GM12891 (cell line): Measurements from ENCODE around the gene BANK1.

Experiments
- DNase-seq: peaks from one replicate; pipeline ENCODE4 v3.0.0; 2011; ENCODE audit warnings: low spot score; ENCODE audit not compliant: insufficient read length
- FAIRE-seq: peaks from 2 replicates; lab custom pipeline; 2011; peaks lifted over from hg19 to GRCh38; lab: Jason Lieb, UNC
- PAX5 ChIP-seq: IDR thresholded peaks from 2 replicates; pipeline ENCODE4 v1.6.1; 2011; ENCODE audit warnings: low read length, moderate library complexity, mild to moderate bottlenecking; ENCODE audit not compliant: insufficient read depth, severe bottlenecking
- POLR2A ChIP-seq: IDR thresholded peaks from 2 replicates; pipeline ENCODE4 v1.6.1; 2011; ENCODE audit warnings: low read depth, low read length, control low read depth
- POLR2AphosphoS5 ChIP-seq: IDR thresholded peaks from 2 replicates; pipeline ENCODE4 v1.6.1; 2011; ENCODE audit warnings: low read depth, low read length, control low read depth
- POU2F2 ChIP-seq: IDR thresholded peaks from 2 replicates; pipeline ENCODE4 v1.6.1; 2011; ENCODE audit warnings: low read depth, mild to moderate bottlenecking, control low read depth, low read length, moderate library complexity
- SPI1 ChIP-seq: IDR thresholded peaks from 2 replicates; pipeline ENCODE4 v1.6.1; 2011; ENCODE audit warnings: low read depth, low read length, control low read depth
- TAF1 ChIP-seq: IDR thresholded peaks from 2 replicates; pipeline ENCODE4 v1.6.1; 2011; ENCODE audit warnings: low read depth, low read length, control low read depth

BANK1 gene

DNA sequence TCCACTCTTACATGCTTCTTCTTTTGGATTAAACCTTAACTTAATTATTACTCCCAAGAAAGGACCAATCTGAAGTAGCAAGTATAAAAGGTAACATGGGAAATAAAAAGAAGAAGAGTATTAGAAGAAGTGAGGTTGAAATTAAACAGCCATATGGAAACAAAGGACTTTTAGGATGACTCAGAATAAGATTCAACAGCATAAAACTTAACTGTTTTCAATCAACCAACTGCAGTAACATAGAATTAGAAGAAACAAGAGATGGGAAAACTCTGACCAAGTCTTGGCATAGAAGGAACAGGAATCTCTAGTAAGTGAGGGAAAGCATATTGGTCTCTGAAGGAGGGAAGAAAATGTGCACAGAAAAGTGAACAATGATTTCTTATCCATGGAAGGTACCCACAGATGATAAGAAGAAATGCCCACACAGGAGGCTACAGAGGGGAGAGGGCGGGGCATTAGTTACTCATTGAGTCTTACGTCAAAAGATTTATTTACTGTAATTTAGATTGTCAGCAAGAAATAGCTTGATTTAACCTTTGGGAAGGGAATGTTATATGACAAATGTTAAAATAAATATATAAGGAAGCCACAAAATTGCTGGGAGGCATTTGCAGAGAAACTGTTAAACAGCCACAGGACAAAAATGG is 177.3 kb downstream of the BANK1 start:
- TF ChIP-seq SPI1 (no peak), POU2F2 (no peak)
- FAIRE-seq (no peak), DNase-seq (no peak)

- DNase-seq (no peak), FAIRE-seq (no peak)
These were observed 177.8 kb downstream of the BANK1 start for GRCh38 chr4:101968364-101968763.

GRCh38 chr4:101969965-101970364 is 179.4 kb downstream of the BANK1 start:
- FAIRE-seq = no peak
- DNase-seq = no peak
- TF ChIP-seq TAF1 (no peak), SPI1 (no peak), POLR2A (no peak), POLR2AphosphoS5 (no peak), POU2F2 (no peak), PAX5 (no peak)

More at GRCh38 chr4:101968364-101968763, 177.8 kb downstream of the BANK1 start:
- TF ChIP-seq POLR2AphosphoS5 = no peak
- no peak for TF ChIP-seq SPI1
- no peak for TF ChIP-seq TAF1
- no peak for TF ChIP-seq PAX5
- no peak for TF ChIP-seq POU2F2
- no peak for TF ChIP-seq POLR2A

GRCh38 chr4:101970547-101971155 is 180.1 kb downstream of the BANK1 start:
- DNase-seq (no peak), FAIRE-seq (no peak)
- TF ChIP-seq PAX5 (no peak), POLR2A (no peak), POLR2AphosphoS5 (no peak), TAF1 (no peak), POU2F2 (no peak), SPI1 (no peak)

GRCh38 chr4:101972791-101973190 is 182.3 kb downstream of the BANK1 start:
- no peak for DNase-seq
- no peak for FAIRE-seq
- TF ChIP-seq POU2F2 (no peak), POLR2A (no peak), POLR2AphosphoS5 (no peak), TAF1 (no peak), PAX5 (no peak), SPI1 (no peak)

GRCh38 chr4:101973361-101973760 is 182.8 kb downstream of the BANK1 start:
- FAIRE-seq (no peak), DNase-seq (no peak)
- TF ChIP-seq POLR2A (no peak), POU2F2 (no peak), PAX5 (no peak), SPI1 (no peak), TAF1 (no peak), POLR2AphosphoS5 (no peak)

GRCh38 chr4:101977076-101977475 is 186.5 kb downstream of the BANK1 start:
- FAIRE-seq = no peak
- no peak for DNase-seq
- no peak for TF ChIP-seq POU2F2
- no peak for TF ChIP-seq SPI1
- TF ChIP-seq POLR2A = no peak
- TF ChIP-seq POLR2AphosphoS5 = no peak
- TF ChIP-seq PAX5 = no peak

- DNase-seq (no peak), FAIRE-seq (peak; percentile 9)
- TF ChIP-seq SPI1 (peak; percentile 60), POLR2A (no peak)
These were observed 191.2 kb downstream of the BANK1 start for GRCh38 chr4:101981756-101982155.

DNA sequence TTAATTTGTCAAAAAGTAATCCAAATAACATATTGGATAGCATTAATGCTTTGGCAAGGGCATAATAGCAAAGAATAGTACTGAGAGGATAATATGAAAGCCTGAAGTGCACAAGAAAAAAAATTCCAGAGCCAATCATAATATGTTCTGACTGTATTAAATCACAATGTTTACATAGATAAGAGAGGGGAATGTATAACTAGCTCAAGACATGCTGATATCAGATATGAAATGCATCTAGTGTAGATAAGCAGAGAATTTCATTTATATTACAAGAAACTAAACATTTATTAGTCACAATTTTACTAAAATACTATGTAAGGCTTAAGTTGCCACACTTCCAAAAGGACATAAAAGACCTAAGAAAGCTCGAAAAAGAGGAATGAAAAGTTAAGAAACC is 193.3 kb downstream of the BANK1 start:
- TF ChIP-seq TAF1 = no peak
- no peak for TF ChIP-seq PAX5
- TF ChIP-seq POU2F2 = no peak
- TF ChIP-seq POLR2AphosphoS5 = no peak
- TF ChIP-seq POLR2A = no peak
- no peak for TF ChIP-seq SPI1
- FAIRE-seq = no peak
- no peak for DNase-seq

DNA sequence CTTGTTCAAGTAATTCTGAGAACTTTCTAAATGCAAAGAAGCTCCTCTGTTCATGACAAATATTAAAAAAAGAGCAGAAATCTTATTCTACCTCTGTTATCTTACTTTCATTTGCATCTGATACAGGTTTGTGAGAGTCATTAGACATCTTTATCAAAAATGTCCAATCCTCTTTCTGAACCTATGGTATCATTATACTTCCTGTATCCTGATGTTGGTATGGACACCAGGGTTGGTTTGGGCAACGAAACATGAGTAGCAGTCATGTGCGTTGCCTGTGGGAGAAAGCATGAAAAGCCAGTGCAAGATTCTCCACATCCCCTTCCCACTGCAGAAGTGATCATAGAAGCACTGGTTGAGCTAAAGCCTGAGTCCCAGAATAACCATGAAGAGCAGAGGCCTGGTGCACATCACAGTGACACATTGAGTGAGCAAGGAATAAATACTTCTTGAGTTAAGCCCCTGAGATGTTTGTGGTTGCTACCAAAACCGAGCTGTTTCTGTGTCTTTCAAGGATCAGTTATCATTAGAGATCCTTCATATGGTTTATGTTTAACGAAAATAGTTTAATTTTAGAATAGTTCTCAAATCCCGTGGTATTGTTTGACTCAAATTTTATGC is 197.2 kb downstream of the BANK1 start:
- no peak for DNase-seq
- FAIRE-seq = no peak
- TF ChIP-seq POU2F2 (no peak), SPI1 (peak; percentile 43)
